Measurements from ENCODE around the gene AVPR2.

GRCh38 chrX:153880440-153880815, 24.0 kb upstream of the AVPR2 start:
- TF ChIP-seq CTCF (IDR thresholded peaks at IDR 0.05) (no peak), POLR2A (IDR thresholded peaks at IDR 0.05) (no peak)
